HepG2 (cell line): ENCODE data around the gene WDR59. TPM values are rescaled to one million over a fixed set of nuclear protein-coding genes. Genes with fewer than 3 reads are reported as not detected.
A peak's percentile ranks its signal among the peaks of the same experiment; 100 is the strongest.

Source experiments
- AGO2 ChIP-seq: fragments of 200-400 bp; formaldehyde crosslinking; optimal IDR thresholded peaks from 2 replicates; pipeline ENCODE3; 2017; ENCODE audit warnings: mild to moderate bottlenecking, low read depth, low read length, moderate library complexity
- ARHGAP35 ChIP-seq: sonication (generic); formaldehyde crosslinking; IDR thresholded peaks from 2 replicates; pipeline ENCODE4 v1.9.0; 2022; ENCODE audit warnings: mild to moderate bottlenecking, inconsistent platforms, moderate library complexity, missing genetic modification reagents, borderline replicate concordance
- ATF1 ChIP-seq: IDR thresholded peaks from 2 replicates; pipeline ENCODE4 v1.6.1; 2016; ENCODE audit warnings: mild to moderate bottlenecking, control low read depth
- ATM ChIP-seq: fragments of 450-650 bp; IDR thresholded peaks from 2 replicates; pipeline ENCODE4 v1.7.1; 2017; ENCODE audit warnings: mild to moderate bottlenecking, borderline replicate concordance
- BCL6 ChIP-seq: IDR thresholded peaks from 2 replicates; pipeline ENCODE4 v1.6.1; 2016; ENCODE audit warnings: missing genetic modification reagents, missing compliant biosample characterization
- BORCS8-MEF2B ChIP-seq: sonication (generic); formaldehyde crosslinking; IDR thresholded peaks from 2 replicates; pipeline ENCODE4 v1.8.0; 2022; ENCODE audit warnings: mild to moderate bottlenecking, missing genetic modification reagents
- FOSL1 ChIP-seq: sonication (generic); formaldehyde crosslinking; IDR thresholded peaks from 2 replicates; pipeline ENCODE4 v1.9.0; 2021; ENCODE audit warnings: missing genetic modification reagents, borderline replicate concordance
- HHEX ChIP-seq: IDR thresholded peaks from 2 replicates; pipeline ENCODE4 v1.6.1; 2016; ENCODE audit warnings: control low read depth
- HNRNPL ChIP-seq: fragments of 200-400 bp; formaldehyde crosslinking; IDR thresholded peaks from 2 replicates; pipeline ENCODE4 v1.6.1; 2017; ENCODE audit warnings: mild to moderate bottlenecking, low read depth, low read length
- KLF9 ChIP-seq: IDR thresholded peaks from 2 replicates; pipeline ENCODE4 v1.6.1; 2016; ENCODE audit warnings: low read depth
- KMT2A ChIP-seq: sonication (generic); formaldehyde crosslinking; IDR thresholded peaks from 2 replicates; pipeline ENCODE4 v1.4.0; 2020; ENCODE audit warnings: missing genetic modification reagents
- MBNL3 ChIP-seq: fragments of 250-450 bp; sonication (Bioruptor Pico); conservative IDR thresholded peaks from 2 replicates; pipeline ENCODE4 v1.8.0; 2022; ENCODE audit warnings: mild to moderate bottlenecking, inconsistent platforms
- NFATC3 ChIP-seq: sonication (generic); formaldehyde crosslinking; IDR thresholded peaks from 2 replicates; pipeline ENCODE4 v1.5.1; 2020; ENCODE audit warnings: mild to moderate bottlenecking, missing genetic modification reagents
- PHF5A ChIP-seq: IDR thresholded peaks from one replicate; pipeline ENCODE4 v1.6.1; 2018; ENCODE audit warnings: low read depth, missing genetic modification reagents; ENCODE audit not compliant: unreplicated experiment
- PITX1 ChIP-seq: sonication (generic); formaldehyde crosslinking; IDR thresholded peaks from 2 replicates; pipeline ENCODE4 v1.5.1; 2020; ENCODE audit warnings: mild to moderate bottlenecking, missing genetic modification reagents
- RARA ChIP-seq: IDR thresholded peaks from 2 replicates; pipeline ENCODE4 v1.6.1; 2016; ENCODE audit warnings: missing genetic modification reagents, missing compliant biosample characterization
- SATB2 ChIP-seq: sonication (generic); formaldehyde crosslinking; IDR thresholded peaks from 2 replicates; pipeline ENCODE4 v1.5.0; 2020; ENCODE audit warnings: missing genetic modification reagents
- SP1 ChIP-seq, 2 experiments: fragments of 450-650 bp in 1 of 2; sonication (generic) in 1 of 2; formaldehyde crosslinking in 1 of 2; IDR thresholded peaks; 2 replicates each; pipeline versions ENCODE4 v1.4.0 to v1.6.1; 2016 to 2020; ENCODE audit warnings: missing genetic modification reagents in 1 of 2
- TBL1XR1 ChIP-seq: fragments of 150-350 bp; IDR thresholded peaks from 2 replicates; pipeline ENCODE4 v1.6.1; 2014; ENCODE audit warnings: borderline replicate concordance, low read length; ENCODE audit not compliant: partially characterized antibody
- ZNF124 ChIP-seq: sonication (generic); formaldehyde crosslinking; IDR thresholded peaks from 2 replicates; pipeline ENCODE4 v1.4.0; 2020; ENCODE audit warnings: missing genetic modification reagents
- ZNF530 ChIP-seq: sonication (generic); formaldehyde crosslinking; IDR thresholded peaks from 2 replicates; pipeline ENCODE4 v1.5.0; 2020; ENCODE audit warnings: low read depth, mild to moderate bottlenecking, missing genetic modification reagents
- ZNF678 ChIP-seq: sonication (generic); formaldehyde crosslinking; IDR thresholded peaks from 2 replicates; pipeline ENCODE4 v1.4.0; 2020; ENCODE audit warnings: mild to moderate bottlenecking, missing genetic modification reagents
- ZNF720 ChIP-seq: sonication (generic); formaldehyde crosslinking; IDR thresholded peaks from 2 replicates; pipeline ENCODE4 v1.4.0; 2020; ENCODE audit warnings: missing genetic modification reagents
- ZNF841 ChIP-seq: sonication (generic); formaldehyde crosslinking; IDR thresholded peaks from 2 replicates; pipeline ENCODE4 v1.8.1; 2023; ENCODE audit warnings: missing genetic modification reagents, borderline replicate concordance
- ZSCAN25 ChIP-seq: sonication (generic); formaldehyde crosslinking; IDR thresholded peaks from 2 replicates; pipeline ENCODE4 v1.8.0; 2022; ENCODE audit warnings: mild to moderate bottlenecking, missing genetic modification reagents
- polyA plus RNA-seq, 8 experiments: library from polyadenylated mRNA; depleted of rRNA in 3 of 8; stranded (reverse) in 7 of 8; unstranded in 1 of 8; fragments of >200 nt; fragmentation: Illumina TruSeq in 4 of 8; extraction: Trizol in 4 of 8; gene quantifications; 2 replicates each; pipeline versions ENCODE4 v1.2.1 to v1.2.3, GENCODE V29; 2011 to 2016; ENCODE audit warnings: low read depth in 4 of 8, missing spikeins in 1 of 8, mixed read lengths in 1 of 8; ENCODE audit not compliant: insufficient read depth in 1 of 8
- total RNA-seq, 5 experiments: library from RNA; depleted of rRNA; stranded (reverse); fragments of >200 nt; fragmentation: Illumina TruSeq; extraction: Trizol; gene quantifications; 2 replicates each; pipeline ENCODE4 v1.2.3, GENCODE V29; 2016; ENCODE audit warnings: low read depth in 1 of 5
- TF ChIP-seq, protein P1 (sequence below), 2 experiments: IDR thresholded peaks; 2 replicates each; pipeline ENCODE4 v1.6.1; 2011 to 2012; ENCODE audit warnings: low read length in 2 of 2, borderline replicate concordance in 1 of 2, low read depth in 1 of 2, mild to moderate bottlenecking in 1 of 2, moderate library complexity in 1 of 2
- TF ChIP-seq, protein P2 (sequence below): sonication (generic); formaldehyde crosslinking; IDR thresholded peaks from 2 replicates; pipeline ENCODE4 v1.4.0; 2020; ENCODE audit warnings: mild to moderate bottlenecking, low read depth, missing genetic modification reagents

The WDR59 gene
- total and polyA plus RNA-seq, 2 of the 13 experiments (the other 11 are each of a cell fraction or from before 2014, with no cell fraction given): 65.2 to 306 TPM

DNA sequence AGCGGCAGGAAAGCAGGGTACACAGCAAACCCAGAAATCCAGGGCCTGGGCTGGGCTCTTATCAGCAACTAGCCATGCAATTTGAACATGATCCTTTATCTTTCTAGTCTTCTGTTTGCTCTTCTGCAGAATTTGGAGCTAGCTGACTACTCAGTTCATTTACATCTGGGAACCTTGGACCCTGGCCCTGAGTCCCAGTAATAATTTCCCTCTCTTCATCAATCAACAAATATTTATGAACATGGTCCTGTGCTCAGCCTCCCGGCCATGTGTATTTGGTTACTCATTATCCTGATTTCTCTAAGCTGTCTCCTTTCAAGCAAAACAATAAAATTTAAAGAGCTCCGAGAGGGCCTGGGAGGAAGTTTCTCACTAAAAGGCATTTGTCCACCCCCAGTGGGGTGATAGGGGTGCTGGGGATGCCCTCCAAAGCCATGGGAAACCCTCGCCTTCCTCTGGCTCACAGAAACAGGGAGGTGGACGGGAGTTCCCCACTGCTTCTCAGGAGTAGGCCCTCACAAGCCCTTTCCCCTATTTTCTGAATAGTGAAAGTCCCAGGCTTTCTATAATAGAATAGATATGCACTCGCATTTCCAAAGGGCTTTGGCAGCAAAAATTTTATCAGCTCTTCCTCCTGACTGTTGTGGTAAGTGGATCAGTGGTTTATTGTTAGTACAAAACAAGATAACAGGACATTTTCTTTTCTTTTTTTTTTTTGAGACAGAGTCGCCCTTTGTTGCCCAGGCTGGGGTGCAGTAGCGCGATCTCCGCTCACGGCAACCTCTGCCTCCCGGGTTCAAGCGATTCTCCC, 6.9 kb upstream of the WDR59 start (continued):
- TF ChIP-seq RARA (CRISPR knock-in tag): peak; percentile 70
- TF ChIP-seq SATB2 (CRISPR knock-in tag): 0 out of 2 replicates have a peak, but pooled peaks have one; percentile 54
- TF ChIP-seq ATF1 (CRISPR knock-in tag): no peak
- TF ChIP-seq PITX1: peak; percentile 82; the same call in 1 of the 2 replicates
- TF ChIP-seq FOSL1 (CRISPR knock-in tag): no peak
- TF ChIP-seq HHEX (CRISPR knock-in tag): peak; percentile 21; the same call in 1 of the 2 replicates
- TF ChIP-seq, protein P1, sequence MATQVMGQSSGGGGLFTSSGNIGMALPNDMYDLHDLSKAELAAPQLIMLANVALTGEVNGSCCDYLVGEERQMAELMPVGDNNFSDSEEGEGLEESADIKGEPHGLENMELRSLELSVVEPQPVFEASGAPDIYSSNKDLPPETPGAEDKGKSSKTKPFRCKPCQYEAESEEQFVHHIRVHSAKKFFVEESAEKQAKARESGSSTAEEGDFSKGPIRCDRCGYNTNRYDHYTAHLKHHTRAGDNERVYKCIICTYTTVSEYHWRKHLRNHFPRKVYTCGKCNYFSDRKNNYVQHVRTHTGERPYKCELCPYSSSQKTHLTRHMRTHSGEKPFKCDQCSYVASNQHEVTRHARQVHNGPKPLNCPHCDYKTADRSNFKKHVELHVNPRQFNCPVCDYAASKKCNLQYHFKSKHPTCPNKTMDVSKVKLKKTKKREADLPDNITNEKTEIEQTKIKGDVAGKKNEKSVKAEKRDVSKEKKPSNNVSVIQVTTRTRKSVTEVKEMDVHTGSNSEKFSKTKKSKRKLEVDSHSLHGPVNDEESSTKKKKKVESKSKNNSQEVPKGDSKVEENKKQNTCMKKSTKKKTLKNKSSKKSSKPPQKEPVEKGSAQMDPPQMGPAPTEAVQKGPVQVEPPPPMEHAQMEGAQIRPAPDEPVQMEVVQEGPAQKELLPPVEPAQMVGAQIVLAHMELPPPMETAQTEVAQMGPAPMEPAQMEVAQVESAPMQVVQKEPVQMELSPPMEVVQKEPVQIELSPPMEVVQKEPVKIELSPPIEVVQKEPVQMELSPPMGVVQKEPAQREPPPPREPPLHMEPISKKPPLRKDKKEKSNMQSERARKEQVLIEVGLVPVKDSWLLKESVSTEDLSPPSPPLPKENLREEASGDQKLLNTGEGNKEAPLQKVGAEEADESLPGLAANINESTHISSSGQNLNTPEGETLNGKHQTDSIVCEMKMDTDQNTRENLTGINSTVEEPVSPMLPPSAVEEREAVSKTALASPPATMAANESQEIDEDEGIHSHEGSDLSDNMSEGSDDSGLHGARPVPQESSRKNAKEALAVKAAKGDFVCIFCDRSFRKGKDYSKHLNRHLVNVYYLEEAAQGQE (IDR thresholded peaks at IDR 0.05; ENCODE audit: borderline replicate concordance in 1 of 2, low read depth in 1 of 2, low read length in 2 of 2): no peak; a peak in 2 of 4 replicates
- TF ChIP-seq PHF5A (CRISPR knock-in tag): peak; percentile 82
- peak; percentile 92 for TF ChIP-seq BCL6 (CRISPR knock-in tag)
- TF ChIP-seq ZNF530 (CRISPR knock-in tag): no peak
- no peak for TF ChIP-seq MBNL3
- no peak for TF ChIP-seq HNRNPL
- TF ChIP-seq, protein P2, sequence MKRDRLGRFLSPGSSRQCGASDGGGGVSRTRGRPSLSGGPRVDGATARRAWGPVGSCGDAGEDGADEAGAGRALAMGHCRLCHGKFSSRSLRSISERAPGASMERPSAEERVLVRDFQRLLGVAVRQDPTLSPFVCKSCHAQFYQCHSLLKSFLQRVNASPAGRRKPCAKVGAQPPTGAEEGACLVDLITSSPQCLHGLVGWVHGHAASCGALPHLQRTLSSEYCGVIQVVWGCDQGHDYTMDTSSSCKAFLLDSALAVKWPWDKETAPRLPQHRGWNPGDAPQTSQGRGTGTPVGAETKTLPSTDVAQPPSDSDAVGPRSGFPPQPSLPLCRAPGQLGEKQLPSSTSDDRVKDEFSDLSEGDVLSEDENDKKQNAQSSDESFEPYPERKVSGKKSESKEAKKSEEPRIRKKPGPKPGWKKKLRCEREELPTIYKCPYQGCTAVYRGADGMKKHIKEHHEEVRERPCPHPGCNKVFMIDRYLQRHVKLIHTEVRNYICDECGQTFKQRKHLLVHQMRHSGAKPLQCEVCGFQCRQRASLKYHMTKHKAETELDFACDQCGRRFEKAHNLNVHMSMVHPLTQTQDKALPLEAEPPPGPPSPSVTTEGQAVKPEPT (CRISPR knock-in tag): no peak
- TF ChIP-seq AGO2: no peak
- TF ChIP-seq NFATC3 (CRISPR knock-in tag): no peak
- no peak for TF ChIP-seq ARHGAP35 (CRISPR knock-in tag)
- TF ChIP-seq ZNF720 (CRISPR knock-in tag): no peak
- no peak for TF ChIP-seq ZNF678
- no peak for TF ChIP-seq ATM
- TF ChIP-seq ZNF124 (CRISPR knock-in tag): peak; percentile 57; the same call in 1 of the 2 replicates
- no peak for TF ChIP-seq SP1 (IDR thresholded peaks at IDR 0.05)
- TF ChIP-seq SP1 (CRISPR knock-in tag; IDR thresholded peaks at IDR 0.05): no peak
- TF ChIP-seq KLF9 (CRISPR knock-in tag): peak; percentile 55; the same call in 1 of the 2 replicates
- peak; percentile 56; the same call in 1 of the 2 replicates for TF ChIP-seq KMT2A (CRISPR knock-in tag)
- no peak for TF ChIP-seq TBL1XR1
- 0 out of 2 replicates have a peak, but pooled peaks have one; percentile 17 for TF ChIP-seq BORCS8-MEF2B (CRISPR knock-in tag)
- TF ChIP-seq ZNF841 (CRISPR knock-in tag): no peak
- no peak for TF ChIP-seq ZSCAN25 (CRISPR knock-in tag)
